H9 (cell line): ENCODE measurements around the gene CHGA. TPM values are rescaled to one million over a fixed set of nuclear protein-coding genes. Genes with fewer than 3 reads are reported as not detected.
A peak's percentile ranks its signal among the peaks of the same experiment; 100 is the strongest.

Experiments
- DNase-seq: peaks from one replicate; pipeline ENCODE4 v3.0.0-alpha.2; 2017
- H2AFZ ChIP-seq: one replicate; pipeline ENCODE4 v1.6.1; 2013; ENCODE audit warnings: mild to moderate bottlenecking, low read length, control low read depth, moderate library complexity
- H2AK5ac ChIP-seq: 2 replicates; pipeline ENCODE4 v1.6.1; 2013; ENCODE audit warnings: low read length, control low read depth, mixed read lengths; ENCODE audit not compliant: insufficient read length
- H2BK120ac ChIP-seq: one replicate; pipeline ENCODE4 v1.6.1; 2013; ENCODE audit warnings: low read depth, mild to moderate bottlenecking, low read length, control low read depth, inconsistent platforms; ENCODE audit not compliant: poor library complexity, severe bottlenecking
- H2BK12ac ChIP-seq: 2 replicates; pipeline ENCODE4 v1.6.1; 2013; ENCODE audit warnings: low read length, control low read depth, mixed read lengths, low read depth; ENCODE audit not compliant: insufficient read length
- H2BK15ac ChIP-seq: 2 replicates; pipeline ENCODE4 v1.6.1; 2013; ENCODE audit warnings: low read depth, low read length, control low read depth
- H2BK20ac ChIP-seq: one replicate; pipeline ENCODE4 v1.6.1; 2013; ENCODE audit warnings: low read depth, mild to moderate bottlenecking, low read length, control low read depth, inconsistent platforms; ENCODE audit not compliant: poor library complexity, severe bottlenecking
- H2BK5ac ChIP-seq: 2 replicates; pipeline ENCODE4 v1.6.1; 2013; ENCODE audit warnings: low read length, control low read depth, mixed read lengths; ENCODE audit not compliant: insufficient read length
- H3K14ac ChIP-seq: 2 replicates; pipeline ENCODE4 v1.6.1; 2013; ENCODE audit warnings: low read length, control low read depth; ENCODE audit not compliant: insufficient read depth
- H3K18ac ChIP-seq: 2 replicates; pipeline ENCODE4 v1.6.1; 2013; ENCODE audit warnings: low read depth, mild to moderate bottlenecking, mixed read lengths, low read length, control low read depth; ENCODE audit not compliant: insufficient read length
- H3K23ac ChIP-seq: 2 replicates; pipeline ENCODE4 v1.6.1; 2013; ENCODE audit warnings: low read length, control low read depth, mixed read lengths, low read depth; ENCODE audit not compliant: insufficient read length
- H3K23me2 ChIP-seq: 2 replicates; pipeline ENCODE4 v1.6.1; 2013; ENCODE audit warnings: low read depth, mild to moderate bottlenecking, mixed read lengths, low read length, control low read depth; ENCODE audit not compliant: insufficient read length, poor library complexity, severe bottlenecking
- H3K27ac ChIP-seq: 2 replicates; pipeline ENCODE4 v1.5.1; 2013; ENCODE audit warnings: low read length, control low read depth, mixed read lengths, low read depth; ENCODE audit not compliant: insufficient read length
- H3K27me3 ChIP-seq: 2 replicates; pipeline ENCODE4 v1.6.1; 2013; ENCODE audit warnings: low read length, control low read depth, inconsistent platforms; ENCODE audit not compliant: insufficient read depth
- H3K4ac ChIP-seq: 2 replicates; pipeline ENCODE4 v1.6.1; 2013; ENCODE audit warnings: low read depth, mild to moderate bottlenecking, control low read depth, inconsistent platforms, low read length, moderate library complexity
- H3K4me1 ChIP-seq: 2 replicates; pipeline ENCODE4 v1.6.1; 2013; ENCODE audit warnings: low read length, control low read depth, inconsistent platforms; ENCODE audit not compliant: insufficient read depth
- H3K4me2 ChIP-seq: 2 replicates; pipeline ENCODE4 v1.6.1; 2013; ENCODE audit warnings: low read length, control low read depth, mixed read lengths; ENCODE audit not compliant: insufficient read length, insufficient read depth
- H3K56ac ChIP-seq: 2 replicates; pipeline ENCODE4 v1.6.1; 2013; ENCODE audit warnings: low read depth, mild to moderate bottlenecking, mixed read lengths, low read length, control low read depth; ENCODE audit not compliant: insufficient read length
- H3K79me1 ChIP-seq: 2 replicates; pipeline ENCODE4 v1.6.1; 2013; ENCODE audit warnings: low read depth, mild to moderate bottlenecking, moderate library complexity, low read length, control low read depth, inconsistent platforms; ENCODE audit not compliant: insufficient read depth, poor library complexity, severe bottlenecking
- H3K79me2 ChIP-seq: 2 replicates; pipeline ENCODE4 v1.6.1; 2013; ENCODE audit warnings: low read length, control low read depth, inconsistent platforms; ENCODE audit not compliant: insufficient read depth
- H3K9ac ChIP-seq: 2 replicates; pipeline ENCODE4 v1.6.1; 2013; ENCODE audit warnings: low read length, control low read depth, mixed read lengths; ENCODE audit not compliant: insufficient read length; ENCODE audit errors: extremely low read depth
- H3K9me3 ChIP-seq: one replicate; pipeline ENCODE4 v1.6.1; 2013; ENCODE audit warnings: low read depth, low read length, inconsistent platforms; ENCODE audit not compliant: control insufficient read depth
- H3T11ph ChIP-seq: one replicate; pipeline ENCODE4 v1.6.1; 2013; ENCODE audit warnings: mild to moderate bottlenecking, low read length, control low read depth, inconsistent platforms
- H4K20me1 ChIP-seq: one replicate; pipeline ENCODE4 v1.6.1; 2013; ENCODE audit not compliant: control insufficient read depth, insufficient read length, insufficient read depth
- H4K5ac ChIP-seq: 2 replicates; pipeline ENCODE4 v1.6.1; 2013; ENCODE audit warnings: low read depth, mild to moderate bottlenecking, mixed read lengths, low read length, control low read depth; ENCODE audit not compliant: insufficient read length
- H4K8ac ChIP-seq: replicated peaks from 2 replicates; pipeline ENCODE4 v1.6.1; 2013; ENCODE audit warnings: low read length, control low read depth, mixed read lengths, low read depth; ENCODE audit not compliant: insufficient read length
- H4K91ac ChIP-seq: 2 replicates; pipeline ENCODE4 v1.6.1; 2013; ENCODE audit warnings: low read depth, mild to moderate bottlenecking, moderate library complexity, mixed read lengths, low read length, control low read depth; ENCODE audit not compliant: insufficient read length
- H3K27ac Mint-ChIP-seq, 3 experiments: 2 replicates in 2 of 3; 3 replicates in 1 of 3; pipeline ENCODE4 v1.8.0; 2020 to 2021; ENCODE audit warnings: mixed read lengths in 3 of 3, mild to moderate bottlenecking in 1 of 3, moderate library complexity in 1 of 3
- H3K27me3 Mint-ChIP-seq: 2 replicates; pipeline ENCODE4 v1.8.0; 2021; ENCODE audit warnings: low read depth, mild to moderate bottlenecking, moderate library complexity, mixed read lengths
- H3K36me3 Mint-ChIP-seq, 3 experiments: 2 replicates in 2 of 3; 3 replicates in 1 of 3; pipeline ENCODE4 v1.8.0; 2020 to 2021; ENCODE audit warnings: low read depth in 3 of 3, mixed read lengths in 3 of 3; ENCODE audit not compliant: insufficient read depth in 1 of 3
- H3K4me1 Mint-ChIP-seq, 2 experiments: 2 replicates each; pipeline ENCODE4 v1.8.0; 2020; ENCODE audit warnings: mixed read lengths in 2 of 2
- H3K4me3 Mint-ChIP-seq, 2 experiments: 2 replicates in 1 of 2; 3 replicates in 1 of 2; pipeline ENCODE4 v1.8.0; 2020 to 2021; ENCODE audit warnings: mild to moderate bottlenecking in 2 of 2, mixed read lengths in 2 of 2, moderate library complexity in 1 of 2
- H3K9me3 Mint-ChIP-seq, 2 experiments: 2 replicates in 1 of 2; 3 replicates in 1 of 2; pipeline ENCODE4 v1.8.0; 2020; ENCODE audit warnings: mild to moderate bottlenecking in 2 of 2, mixed read lengths in 2 of 2, moderate library complexity in 1 of 2
- WGBS: extraction: QIAGEN DNeasy Blood & Tissue Kit; methylation state at CpG from one replicate; pipeline ENCODE4 v1.1.7; 2013; ENCODE audit warnings: missing lambda C conversion rate, low lambda C conversion rate, mixed read lengths; ENCODE audit not compliant: insufficient read length; ENCODE audit errors: extremely low coverage; 5-methylcytosine and 5-hydroxymethylcytosine counted together
- total RNA-seq: library from RNA; stranded (reverse); gene quantifications from 2 replicates; pipeline ENCODE4 v1.2.1, GENCODE V29; 2021
- TF ChIP-seq, protein P1 (sequence below): fragments of 200-600 bp; sonication (generic); conservative IDR thresholded peaks from 3 replicates; pipeline ENCODE4 v1.8.0; 2021; ENCODE audit warnings: antibody characterized with exemption, mild to moderate bottlenecking

The CHGA gene
- total RNA-seq, 1 experiment from 2014 or later = 6.7 TPM

GRCh38 chr14:92942136-92942535 is 19.2 kb downstream of the CHGA start:
- Mint-ChIP-seq H3K9me3 (no peaks in the 10 kb centered on the region), H3K4me3 (no peak overlapping the region), H3K36me3 (peaks cover 13 to 23% (median 17%) of the 10 kb centered on the region in 3 experiments), H3K27me3 (peaks cover 3% of the 10 kb centered on the region; the same call in 1 of the 2 replicates), H3K27ac (peak overlapping the region in 1 of 3 experiments; percentile 51; a peak in 2 of 7 replicates), H3K4me1 (no peaks in the 10 kb centered on the region)
- H3K23me2 ChIP-seq = no peaks in the 10 kb centered on the region
- H3K18ac ChIP-seq = no peak overlapping the region
- H3K79me2 ChIP-seq = no peaks in the 10 kb centered on the region
- DNase-seq = no peak
- H3K27me3 ChIP-seq = no peaks in the 10 kb centered on the region
- H3K23ac ChIP-seq = no peak overlapping the region
- no peak overlapping the region for H3K9ac ChIP-seq
- H3K14ac ChIP-seq = no peak overlapping the region
- no peak overlapping the region for H2BK15ac ChIP-seq
- H3K79me1 ChIP-seq = no peaks in the 10 kb centered on the region
- H3K4ac ChIP-seq = no peak overlapping the region
- H2BK12ac ChIP-seq = no peak overlapping the region
- H4K8ac ChIP-seq = no peak overlapping the region
- no peaks in the 10 kb centered on the region for H4K20me1 ChIP-seq
- no peaks in the 10 kb centered on the region for H3K4me1 ChIP-seq
- H3K9me3 ChIP-seq = no peaks in the 10 kb centered on the region
- no peak overlapping the region for H2AK5ac ChIP-seq
- H3K56ac ChIP-seq = no peak overlapping the region
- H3K27ac ChIP-seq = no peak overlapping the region
- H2BK120ac ChIP-seq = no peak overlapping the region
- no peak overlapping the region for H2BK5ac ChIP-seq
- TF ChIP-seq, protein P1, sequence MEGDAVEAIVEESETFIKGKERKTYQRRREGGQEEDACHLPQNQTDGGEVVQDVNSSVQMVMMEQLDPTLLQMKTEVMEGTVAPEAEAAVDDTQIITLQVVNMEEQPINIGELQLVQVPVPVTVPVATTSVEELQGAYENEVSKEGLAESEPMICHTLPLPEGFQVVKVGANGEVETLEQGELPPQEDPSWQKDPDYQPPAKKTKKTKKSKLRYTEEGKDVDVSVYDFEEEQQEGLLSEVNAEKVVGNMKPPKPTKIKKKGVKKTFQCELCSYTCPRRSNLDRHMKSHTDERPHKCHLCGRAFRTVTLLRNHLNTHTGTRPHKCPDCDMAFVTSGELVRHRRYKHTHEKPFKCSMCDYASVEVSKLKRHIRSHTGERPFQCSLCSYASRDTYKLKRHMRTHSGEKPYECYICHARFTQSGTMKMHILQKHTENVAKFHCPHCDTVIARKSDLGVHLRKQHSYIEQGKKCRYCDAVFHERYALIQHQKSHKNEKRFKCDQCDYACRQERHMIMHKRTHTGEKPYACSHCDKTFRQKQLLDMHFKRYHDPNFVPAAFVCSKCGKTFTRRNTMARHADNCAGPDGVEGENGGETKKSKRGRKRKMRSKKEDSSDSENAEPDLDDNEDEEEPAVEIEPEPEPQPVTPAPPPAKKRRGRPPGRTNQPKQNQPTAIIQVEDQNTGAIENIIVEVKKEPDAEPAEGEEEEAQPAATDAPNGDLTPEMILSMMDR = no peak
- H2BK20ac ChIP-seq = no peak overlapping the region
- no peak overlapping the region for H4K5ac ChIP-seq
- H4K91ac ChIP-seq = no peak overlapping the region
- H3T11ph ChIP-seq = no peak overlapping the region
- no peak overlapping the region for H2AFZ ChIP-seq
- H3K4me2 ChIP-seq = no peak overlapping the region
- WGBS = no CpG with 5 or more reads among the region's 5 CpGs
